Sigmoid colon (tissue), 4 donors: ENCODE data around the gene MARCHF9.

Experiments
- POLR2A ChIP-seq, 2 donors: fragments of 450-650 bp; IDR thresholded peaks; one replicate each; pipeline ENCODE4 v1.6.1; 2016; ENCODE audit warnings: antibody characterized with exemption in 2 of 2, mild to moderate bottlenecking in 2 of 2, moderate library complexity in 2 of 2
- POLR2AphosphoS5 ChIP-seq, 4 donors: sonication (generic); formaldehyde crosslinking; IDR thresholded peaks; one replicate each; pipeline ENCODE4 v1.6.1; 2017; ENCODE audit warnings: antibody characterized with exemption in 4 of 4
- TF ChIP-seq, protein P1 (sequence below), 4 experiments: fragments of 450-650 bp in 3 of 4; fragments of 200-600 bp in 1 of 4; IDR thresholded peaks; one replicate each; pipeline ENCODE4 v1.5.1; 2016 to 2019; ENCODE audit warnings: antibody characterized with exemption in 4 of 4, mild to moderate bottlenecking in 3 of 4, moderate library complexity in 2 of 4

- TF ChIP-seq POLR2A (IDR thresholded peaks at IDR 0.05) (no peak), POLR2AphosphoS5 (IDR thresholded peaks at IDR 0.05) (no peak)
- TF ChIP-seq, protein P1, sequence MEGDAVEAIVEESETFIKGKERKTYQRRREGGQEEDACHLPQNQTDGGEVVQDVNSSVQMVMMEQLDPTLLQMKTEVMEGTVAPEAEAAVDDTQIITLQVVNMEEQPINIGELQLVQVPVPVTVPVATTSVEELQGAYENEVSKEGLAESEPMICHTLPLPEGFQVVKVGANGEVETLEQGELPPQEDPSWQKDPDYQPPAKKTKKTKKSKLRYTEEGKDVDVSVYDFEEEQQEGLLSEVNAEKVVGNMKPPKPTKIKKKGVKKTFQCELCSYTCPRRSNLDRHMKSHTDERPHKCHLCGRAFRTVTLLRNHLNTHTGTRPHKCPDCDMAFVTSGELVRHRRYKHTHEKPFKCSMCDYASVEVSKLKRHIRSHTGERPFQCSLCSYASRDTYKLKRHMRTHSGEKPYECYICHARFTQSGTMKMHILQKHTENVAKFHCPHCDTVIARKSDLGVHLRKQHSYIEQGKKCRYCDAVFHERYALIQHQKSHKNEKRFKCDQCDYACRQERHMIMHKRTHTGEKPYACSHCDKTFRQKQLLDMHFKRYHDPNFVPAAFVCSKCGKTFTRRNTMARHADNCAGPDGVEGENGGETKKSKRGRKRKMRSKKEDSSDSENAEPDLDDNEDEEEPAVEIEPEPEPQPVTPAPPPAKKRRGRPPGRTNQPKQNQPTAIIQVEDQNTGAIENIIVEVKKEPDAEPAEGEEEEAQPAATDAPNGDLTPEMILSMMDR (IDR thresholded peaks at IDR 0.05), result no peak
Measured at GRCh38 chr12:57717846-57718640, 36.9 kb upstream of the MARCHF9 start.
